IMR-90 (cell line): ENCODE data around the gene KRT79. TPM values are rescaled to one million over a fixed set of nuclear protein-coding genes. Genes with fewer than 3 reads are reported as not detected.

ENCODE experiments used
- ATAC-seq: fragments of 200-7000 bp; cut with Tn5 transposase; 2 replicates; pipeline ENCODE4 v1.9.1; 2020; ENCODE audit warnings: low read depth, mild to moderate bottlenecking, moderate library complexity
- BruUV-seq: library from RNA; stranded (reverse); fragments of 400-500 nt; replicated peaks from 2 replicates; lab custom pipeline; 2021; lab: Mats Ljungman, UMichigan
- CTCF ChIA-PET: fragments of 300-600 bp; formaldehyde crosslinking; extraction: SDS; loops from one replicate; lab custom pipeline; 2021; ENCODE audit warnings: antibody characterized with exemption; lab: Yijun Ruan, JAX
- POLR2A ChIA-PET: fragments of 300-600 bp; sonication (Branson Sonifier 250); formaldehyde crosslinking; loops from one replicate; lab custom pipeline; 2022; ENCODE audit warnings: antibody characterized with exemption; ENCODE audit not compliant: unreplicated experiment; lab: Charles Lee
- DNase-seq: peaks from one replicate; pipeline ENCODE4 v3.0.0; 2013
- H2AFZ ChIP-seq: replicated peaks from 2 replicates; pipeline ENCODE3; 2013; ENCODE audit warnings: low read length, mild to moderate bottlenecking; ENCODE audit not compliant: poor library complexity
- H2AK5ac ChIP-seq: 2 replicates; pipeline ENCODE4 v1.6.1; 2013; ENCODE audit warnings: low read depth, low read length, inconsistent platforms
- H2AK9ac ChIP-seq: replicated peaks from 2 replicates; pipeline ENCODE3; 2013; ENCODE audit warnings: mild to moderate bottlenecking, low read depth, low read length, moderate library complexity; ENCODE audit not compliant: poor library complexity
- H2BK120ac ChIP-seq: 2 replicates; pipeline ENCODE4 v1.6.1; 2013; ENCODE audit warnings: low read depth, low read length, inconsistent platforms
- H2BK15ac ChIP-seq: 3 replicates; pipeline ENCODE4 v1.6.1; 2013; ENCODE audit warnings: low read depth, low read length, inconsistent platforms
- H2BK20ac ChIP-seq: 2 replicates; pipeline ENCODE4 v1.6.1; 2013; ENCODE audit warnings: low read depth, mild to moderate bottlenecking, inconsistent platforms, low read length, moderate library complexity
- H2BK5ac ChIP-seq: 2 replicates; pipeline ENCODE4 v1.6.1; 2013; ENCODE audit warnings: mild to moderate bottlenecking, low read depth, low read length, inconsistent platforms; ENCODE audit not compliant: poor library complexity, severe bottlenecking
- H3K14ac ChIP-seq: replicated peaks from 2 replicates; pipeline ENCODE4 v1.6.1; 2013; ENCODE audit warnings: low read depth, low read length, inconsistent platforms
- H3K18ac ChIP-seq: 2 replicates; pipeline ENCODE4 v1.6.1; 2013; ENCODE audit warnings: low read depth, low read length, control low read depth
- H3K23ac ChIP-seq: 2 replicates; pipeline ENCODE4 v1.6.1; 2013; ENCODE audit warnings: low read depth, low read length, inconsistent platforms
- H3K27ac ChIP-seq: 2 replicates; pipeline ENCODE4 v1.5.1; 2013; ENCODE audit warnings: mild to moderate bottlenecking, control low read depth, low read length; ENCODE audit not compliant: insufficient read depth
- H3K27me3 ChIP-seq: 2 replicates; pipeline ENCODE4 v1.6.1; 2013; ENCODE audit warnings: low read length; ENCODE audit not compliant: control insufficient read depth, insufficient read depth
- H3K36me3 ChIP-seq: 2 replicates; pipeline ENCODE4 v1.6.1; 2013; ENCODE audit warnings: low read length, mixed read lengths; ENCODE audit not compliant: control insufficient read depth, insufficient read depth
- H3K4ac ChIP-seq: 2 replicates; pipeline ENCODE4 v1.6.1; 2013; ENCODE audit warnings: low read depth, low read length, inconsistent platforms
- H3K4me1 ChIP-seq: 2 replicates; pipeline ENCODE4 v1.6.1; 2013; ENCODE audit warnings: low read length, mixed read lengths; ENCODE audit not compliant: control insufficient read depth, insufficient read depth
- H3K4me2 ChIP-seq: 2 replicates; pipeline ENCODE4 v1.6.1; 2013; ENCODE audit warnings: low read depth, mild to moderate bottlenecking, control low read depth, low read length, moderate library complexity
- H3K4me3 ChIP-seq: 2 replicates; pipeline ENCODE4 v1.5.1; 2013; ENCODE audit warnings: low read depth, mild to moderate bottlenecking, control low read depth, low read length, moderate library complexity; ENCODE audit not compliant: insufficient read depth
- H3K56ac ChIP-seq: 2 replicates; pipeline ENCODE4 v1.6.1; 2013; ENCODE audit warnings: low read length, inconsistent platforms; ENCODE audit not compliant: insufficient read depth; ENCODE audit errors: extremely low read depth
- H3K79me1 ChIP-seq, 2 experiments: 2 replicates each; pipeline ENCODE4 v1.6.1; 2013; ENCODE audit warnings: low read length in 2 of 2, inconsistent platforms in 1 of 2, low read depth in 1 of 2
- H3K9ac ChIP-seq: 2 replicates; pipeline ENCODE4 v1.6.1; 2013; ENCODE audit warnings: low read depth, low read length, control low read depth
- H3K9me1 ChIP-seq: 2 replicates; pipeline ENCODE4 v1.6.1; 2013; ENCODE audit warnings: low read length, inconsistent platforms; ENCODE audit not compliant: insufficient read depth
- H3K9me3 ChIP-seq: 2 replicates; pipeline ENCODE4 v1.6.1; 2013; ENCODE audit warnings: low read length; ENCODE audit not compliant: control insufficient read depth, insufficient read depth
- H4K20me1 ChIP-seq: 2 replicates; pipeline ENCODE4 v1.6.1; 2013; ENCODE audit warnings: low read length, inconsistent platforms; ENCODE audit not compliant: insufficient read depth
- H4K5ac ChIP-seq: 2 replicates; pipeline ENCODE4 v1.6.1; 2013; ENCODE audit warnings: mild to moderate bottlenecking, low read depth, low read length, control low read depth
- H4K8ac ChIP-seq, 2 experiments: 2 replicates each; pipeline ENCODE4 v1.6.1; 2013; ENCODE audit warnings: low read depth in 2 of 2, low read length in 2 of 2, control low read depth in 1 of 2, inconsistent platforms in 1 of 2
- H4K91ac ChIP-seq: 2 replicates; pipeline ENCODE4 v1.6.1; 2013; ENCODE audit warnings: low read depth, low read length, inconsistent platforms; ENCODE audit not compliant: insufficient read depth
- NFE2L2 ChIP-seq: fragments of 150-350 bp; IDR thresholded peaks from 2 replicates; pipeline ENCODE4 v1.6.1; 2016; ENCODE audit warnings: low read depth, mild to moderate bottlenecking, low read length
- WGBS, 2 experiments: methylation state at CpG; one replicate each; pipeline versions ENCODE4 v1.1.5 to v1.1.7; 2013; ENCODE audit warnings: missing lambda C conversion rate in 2 of 2; ENCODE audit not compliant: insufficient read length in 1 of 2; ENCODE audit errors: extremely low coverage in 2 of 2; 5-methylcytosine and 5-hydroxymethylcytosine counted together
- dilution Hi-C: fragments of 300-500 bp; cut with HindIII; formaldehyde crosslinking; loops from one replicate; pipeline ENCODE4 v1.14.3; 2018; ENCODE audit warnings: low sequenced_read_pairs; ENCODE audit not compliant: unreplicated experiment
- in situ Hi-C: fragments of 300-500 bp; cut with MboI; formaldehyde crosslinking; loops from 3 replicates; pipeline ENCODE4 v1.14.3; 2019; ENCODE audit warnings: low sequenced_read_pairs, inconsistent platforms, mixed read lengths
- intact Hi-C: fragments of 100-400 bp; cut with micrococcal nuclease; formaldehyde crosslinking; loops from 2 replicates; pipeline ENCODE4 v1.10.0; 2022
- polyA plus RNA-seq, 3 experiments: library from polyadenylated mRNA; depleted of rRNA; stranded (reverse); fragments of >200 nt; gene quantifications; 2 replicates each; pipeline ENCODE4 v1.2.3, GENCODE V29; 2012; ENCODE audit warnings: low replicate concordance in 1 of 3
- total RNA-seq: library from RNA; depleted of rRNA; stranded (reverse); fragments of >200 nt; gene quantifications from 2 replicates; pipeline ENCODE4 v1.2.3, GENCODE V29; 2012

Gene KRT79
- total and polyA plus RNA-seq, 2 of the 4 experiments (the other 2 are of a cell fraction): under 0.01 to 0.24 TPM

DNA sequence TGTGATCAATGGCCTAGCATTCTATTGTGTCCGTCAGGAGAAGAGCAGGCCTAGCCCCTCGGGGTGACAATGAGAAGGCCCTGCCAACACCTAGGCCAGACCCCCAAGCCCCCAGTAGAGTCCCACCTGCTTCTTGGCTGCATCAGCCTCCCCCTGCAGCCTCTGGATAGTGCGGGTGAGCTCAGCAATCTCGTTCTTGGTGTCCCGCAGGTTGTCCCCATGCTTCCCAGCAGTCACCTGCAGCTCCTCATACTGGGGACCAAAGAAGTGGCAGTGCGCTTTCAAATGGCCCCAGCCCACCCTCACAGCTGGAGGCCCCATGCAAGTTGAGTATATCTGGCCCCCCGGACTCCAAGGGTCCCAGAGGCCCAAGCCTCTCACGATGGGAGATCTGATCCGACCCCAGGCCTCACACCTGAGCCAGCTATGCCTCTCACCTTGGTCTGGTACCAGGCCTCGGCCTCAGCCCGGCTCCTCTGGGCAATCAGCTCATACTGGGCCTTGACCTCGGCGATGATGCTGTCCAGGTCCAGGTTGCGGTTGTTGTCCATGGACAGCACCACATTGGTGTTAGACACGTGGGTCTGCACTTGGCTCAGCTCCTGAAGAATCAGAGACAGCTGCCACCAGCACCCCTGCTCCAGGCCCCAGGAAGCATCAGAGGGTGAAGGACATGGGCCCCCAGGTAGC, 10.2 kb downstream of the KRT79 start:
- Histone ChIP-seq H4K5ac (no peak overlapping the region), H3K14ac (no peak overlapping the region), H3K9ac (no peak overlapping the region), H3K79me1 (no peaks in the 10 kb centered on the region), H3K27me3 (peaks cover 27% of the 10 kb centered on the region), H3K36me3 (no peaks in the 10 kb centered on the region), H4K91ac (no peak overlapping the region), H3K4me3 (no peak overlapping the region), H3K4ac (no peak overlapping the region), H3K18ac (no peak overlapping the region), H3K4me2 (no peak overlapping the region), H2AK9ac (no peak overlapping the region), H3K23ac (no peak overlapping the region), H2BK5ac (no peak overlapping the region), H2AFZ (no peak overlapping the region), H3K4me1 (0 out of 2 replicates have a peak, but pooled peaks cover 2% of the 10 kb centered on the region), H2BK120ac (no peak overlapping the region), H2BK15ac (no peak overlapping the region), H3K56ac (no peak overlapping the region), H4K20me1 (no peaks in the 10 kb centered on the region; the same call in 1 of the 2 replicates), H3K27ac (no peak overlapping the region), H4K8ac (no peak overlapping the region), H3K9me3 (no peaks in the 10 kb centered on the region), H2BK20ac (no peak overlapping the region), H2AK5ac (no peak overlapping the region), H3K9me1 (no peaks in the 10 kb centered on the region; the same call in 1 of the 2 replicates)
- ATAC-seq (no peak), DNase-seq (no peak)
- dilution Hi-C loops (no loop called here), intact Hi-C loops (no loop called here), in situ Hi-C loops (no loop called here)
- ChIA-PET CTCF (no interaction called here), POLR2A (no interaction called here)
- no TSS peak for BruUV-seq
- TF ChIP-seq NFE2L2: no peak
- 90% methylated on average over 2 of the region's 15 CpGs; no CpG with 5 or more reads in 1 of the 2 experiments for WGBS, 2 experiments
